H4 (cell line): ENCODE data around the gene HDAC11. TPM values are rescaled to one million over a fixed set of nuclear protein-coding genes. Genes with fewer than 3 reads are reported as not detected.

Source experiments
- DNase-seq: peaks from one replicate; pipeline ENCODE4 v3.0.0-alpha.2; 2015; ENCODE audit warnings: low spot score
- total RNA-seq: library from RNA; depleted of rRNA; stranded (reverse); fragments of >200 nt; shearing (Covaris generic); gene quantifications from 2 replicates; pipeline ENCODE4 v1.2.3, GENCODE V29; 2014

The HDAC11 gene
- total RNA-seq, 1 experiment from 2014 or later, result 9.4 TPM

GRCh38 chr3:13524979-13525669, 45.0 kb downstream of the HDAC11 start:
- no peak for DNase-seq

- DNase-seq, result no peak
Measured at GRCh38 chr3:13525827-13526625, 45.9 kb downstream of the HDAC11 start.

DNA sequence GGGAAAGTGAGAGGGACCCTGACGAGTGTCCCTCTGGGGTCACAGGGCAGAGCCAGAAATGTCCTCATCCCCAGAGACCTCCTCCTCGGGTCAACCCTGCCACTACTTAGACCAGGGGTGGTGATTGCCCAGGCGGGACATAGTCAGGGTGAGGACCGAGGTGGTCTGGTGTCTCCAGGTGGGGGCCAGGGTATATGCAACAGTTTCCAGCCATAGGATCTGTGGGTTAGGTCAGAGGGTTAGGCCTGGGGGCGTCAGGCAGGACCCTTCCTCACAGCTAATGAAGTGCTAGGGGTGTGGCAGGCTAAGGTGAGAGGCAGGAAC, 46.5 kb downstream of the HDAC11 start:
- DNase-seq, result no peak

GRCh38 chr3:13528217-13528867, 48.2 kb downstream of the HDAC11 start:
- peak; percentile 49 for DNase-seq

GRCh38 chr3:13529196-13530112, 49.3 kb downstream of the HDAC11 start:
- DNase-seq, result no peak

- DNase-seq, result no peak
Measured at GRCh38 chr3:13530241-13531009, 50.3 kb downstream of the HDAC11 start.

DNA sequence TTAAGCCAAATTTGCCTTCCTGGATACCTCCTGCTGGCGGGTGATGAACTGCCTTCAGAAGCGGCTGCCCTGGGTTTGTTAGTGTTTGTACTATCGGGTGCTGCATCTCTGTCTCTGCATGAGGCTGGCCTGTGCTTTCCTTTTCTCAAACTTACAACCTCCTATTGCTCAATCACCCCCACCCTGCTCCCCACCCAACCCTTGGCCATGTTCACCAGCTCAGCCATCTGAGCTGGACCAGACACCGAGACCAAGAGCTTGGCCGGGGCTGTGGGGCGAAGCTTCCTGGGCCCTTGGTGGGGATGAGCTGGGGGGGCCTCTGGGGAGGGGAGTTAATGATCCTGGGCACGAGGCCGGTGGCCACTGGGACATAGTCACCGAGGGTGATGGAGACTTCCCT, 52.0 kb downstream of the HDAC11 start:
- DNase-seq, result no peak

GRCh38 chr3:13532631-13533030, 52.5 kb downstream of the HDAC11 start:
- no peak for DNase-seq

DNA sequence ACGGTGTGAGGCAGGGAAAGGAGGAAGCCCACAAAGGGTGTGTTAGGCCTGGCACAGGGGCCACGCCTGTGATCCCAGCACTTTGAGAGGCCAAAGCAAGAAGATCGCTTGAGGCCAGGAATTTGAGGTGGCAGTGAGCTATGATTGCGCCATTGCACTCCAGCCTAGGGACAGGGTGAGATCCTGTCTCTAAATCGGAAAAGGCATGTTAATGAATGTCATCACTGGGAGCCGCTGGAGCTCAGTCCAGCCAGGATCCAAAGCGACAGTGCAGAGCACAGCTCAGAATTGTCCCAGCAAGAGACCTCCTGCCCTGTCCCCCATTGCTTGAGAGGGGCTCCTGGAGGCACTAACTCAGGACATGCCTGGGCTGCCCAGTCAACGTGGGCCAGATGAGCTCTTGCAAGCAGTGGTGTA, 53.8 kb downstream of the HDAC11 start:
- no peak for DNase-seq

GRCh38 chr3:13535526-13535875, 55.4 kb downstream of the HDAC11 start:
- DNase-seq, result no peak

- no peak for DNase-seq
Measured at GRCh38 chr3:13535905-13536304, 55.8 kb downstream of the HDAC11 start.

GRCh38 chr3:13536432-13536831, 56.3 kb downstream of the HDAC11 start:
- DNase-seq, result no peak

GRCh38 chr3:13536832-13537231, 56.7 kb downstream of the HDAC11 start:
- no peak for DNase-seq

DNA sequence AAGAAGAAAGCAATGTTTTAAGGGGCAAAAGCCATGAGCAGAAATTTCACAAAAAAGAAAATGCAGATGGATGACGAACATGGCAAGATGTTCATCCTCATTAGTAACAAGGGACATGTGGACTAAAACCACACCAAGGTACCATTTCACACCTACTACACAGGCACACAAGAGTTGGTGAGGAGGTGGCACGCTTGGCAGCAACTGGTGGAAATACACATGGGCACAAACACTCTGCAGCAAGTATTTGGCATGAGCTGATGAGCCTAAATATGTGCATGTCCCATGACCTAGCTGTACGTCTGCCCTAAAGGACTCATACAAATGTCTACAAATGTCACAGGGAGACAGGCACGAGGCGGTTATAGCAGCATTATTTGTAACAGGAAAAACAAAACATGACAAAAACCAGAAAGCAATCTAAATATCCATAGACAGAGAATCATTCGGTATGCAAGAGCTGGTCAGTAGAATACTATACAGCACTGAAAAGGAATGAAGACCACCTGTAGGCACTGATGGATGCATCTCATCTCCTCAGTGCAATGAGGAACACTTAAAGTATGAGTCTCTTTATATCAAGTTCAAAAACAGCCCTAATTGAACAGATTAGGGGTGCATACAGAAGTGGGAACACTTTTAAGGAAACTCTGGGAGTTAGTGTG, 57.3 kb downstream of the HDAC11 start:
- DNase-seq, result no peak

DNA sequence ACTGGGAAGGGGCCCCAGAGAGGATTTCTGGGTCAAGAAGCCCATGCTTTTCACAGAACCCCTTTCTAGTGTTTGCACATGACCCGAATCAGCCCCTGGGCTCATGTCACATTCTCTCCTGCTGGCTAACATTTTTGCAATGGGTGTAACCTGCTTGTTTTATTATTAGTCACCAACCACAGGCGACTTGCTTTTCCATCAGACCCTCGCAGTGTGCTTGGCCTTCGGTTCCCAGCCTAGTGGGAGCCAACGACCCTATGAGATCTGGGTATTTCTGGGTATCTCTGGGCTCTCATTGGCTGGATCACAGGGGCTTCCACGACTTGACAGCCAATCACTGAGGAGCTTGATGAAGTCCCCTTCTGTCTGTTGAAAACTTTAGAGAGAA, 57.8 kb downstream of the HDAC11 start:
- DNase-seq, result peak; percentile 83

GRCh38 chr3:13538520-13539291, 58.6 kb downstream of the HDAC11 start:
- DNase-seq, result no peak

GRCh38 chr3:13539292-13539638, 59.2 kb downstream of the HDAC11 start:
- no peak for DNase-seq

GRCh38 chr3:13539671-13540070, 59.6 kb downstream of the HDAC11 start:
- no peak for DNase-seq

DNA sequence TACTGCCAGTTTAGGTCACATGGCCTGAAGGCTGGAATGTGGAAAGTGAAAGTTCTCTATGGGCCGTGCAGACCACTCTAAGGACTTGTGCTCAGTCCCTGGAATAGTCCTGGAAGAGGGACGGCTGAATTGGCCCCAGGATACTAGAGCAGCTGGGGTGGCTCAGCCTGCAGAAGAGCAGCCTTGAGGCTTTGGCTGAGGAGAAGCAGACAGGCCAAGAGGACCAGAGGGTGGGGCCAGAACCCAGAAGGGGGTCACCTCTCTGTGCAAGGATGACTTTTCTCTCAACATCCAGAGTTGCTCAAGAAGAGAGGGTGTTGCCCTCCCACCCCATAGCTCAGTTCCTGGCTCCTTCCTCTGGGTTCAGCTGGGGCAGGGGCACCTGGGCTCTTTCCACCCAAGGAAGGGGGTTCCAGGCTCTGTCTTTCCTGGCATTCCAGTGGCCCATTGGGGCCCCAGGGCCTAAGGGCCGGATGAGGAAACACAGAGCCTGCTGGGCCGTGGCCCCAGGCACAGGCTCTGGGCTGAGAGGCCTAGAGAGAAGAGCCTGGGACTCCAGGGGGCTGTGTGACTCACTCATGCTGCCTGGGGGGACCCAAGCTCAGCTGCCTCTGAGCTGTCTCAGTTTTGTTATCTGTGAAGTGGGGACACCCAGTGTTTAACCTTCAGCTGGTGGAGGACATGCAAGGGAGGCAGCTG, 60.3 kb downstream of the HDAC11 start:
- no peak for DNase-seq
